HFFc6 (cell line): ENCODE data around the gene ADRA2A. TPM values are rescaled to one million over a fixed set of nuclear protein-coding genes. Genes with fewer than 3 reads are reported as not detected.

Source experiments
- DNase-seq: peaks from one replicate; pipeline ENCODE4 v3.0.0-alpha.2; 2018
- H3K27ac Mint-ChIP-seq: 2 replicates; pipeline ENCODE4 v1.8.0; 2020; ENCODE audit warnings: mild to moderate bottlenecking, mixed read lengths
- H3K27me3 Mint-ChIP-seq: 2 replicates; pipeline ENCODE4 v1.8.0; 2021; ENCODE audit warnings: mild to moderate bottlenecking, moderate library complexity, mixed read lengths; ENCODE audit not compliant: insufficient read depth
- H3K36me3 Mint-ChIP-seq: 2 replicates; pipeline ENCODE4 v1.8.0; 2021; ENCODE audit warnings: low read depth, mixed read lengths
- H3K4me1 Mint-ChIP-seq: 2 replicates; pipeline ENCODE4 v1.8.0; 2020; ENCODE audit warnings: low read depth, mixed read lengths
- H3K4me3 Mint-ChIP-seq: 2 replicates; pipeline ENCODE4 v1.8.0; 2020; ENCODE audit warnings: mild to moderate bottlenecking, moderate library complexity, mixed read lengths
- H3K9me3 Mint-ChIP-seq: 2 replicates; pipeline ENCODE4 v1.8.0; 2020; ENCODE audit warnings: mild to moderate bottlenecking, mixed read lengths
- total RNA-seq, 6 experiments: library from RNA; stranded (reverse); fragmentation: NEBNext Ultra II Directional; extraction: Animal tissue kit (Norgen Biotek cat#: 25700); gene quantifications; 2 replicates in 1 of 6; 3 replicates in 5 of 6; pipeline ENCODE4 v1.2.3, GENCODE V29; 2021
- TF ChIP-seq, protein P1 (sequence below): fragments of 200-600 bp; sonication (generic); IDR thresholded peaks from 2 replicates; pipeline ENCODE4 v1.5.0; 2021; ENCODE audit warnings: antibody characterized with exemption, mild to moderate bottlenecking

ADRA2A gene
- total RNA-seq, 6 experiments from 2014 or later: not detected

DNA sequence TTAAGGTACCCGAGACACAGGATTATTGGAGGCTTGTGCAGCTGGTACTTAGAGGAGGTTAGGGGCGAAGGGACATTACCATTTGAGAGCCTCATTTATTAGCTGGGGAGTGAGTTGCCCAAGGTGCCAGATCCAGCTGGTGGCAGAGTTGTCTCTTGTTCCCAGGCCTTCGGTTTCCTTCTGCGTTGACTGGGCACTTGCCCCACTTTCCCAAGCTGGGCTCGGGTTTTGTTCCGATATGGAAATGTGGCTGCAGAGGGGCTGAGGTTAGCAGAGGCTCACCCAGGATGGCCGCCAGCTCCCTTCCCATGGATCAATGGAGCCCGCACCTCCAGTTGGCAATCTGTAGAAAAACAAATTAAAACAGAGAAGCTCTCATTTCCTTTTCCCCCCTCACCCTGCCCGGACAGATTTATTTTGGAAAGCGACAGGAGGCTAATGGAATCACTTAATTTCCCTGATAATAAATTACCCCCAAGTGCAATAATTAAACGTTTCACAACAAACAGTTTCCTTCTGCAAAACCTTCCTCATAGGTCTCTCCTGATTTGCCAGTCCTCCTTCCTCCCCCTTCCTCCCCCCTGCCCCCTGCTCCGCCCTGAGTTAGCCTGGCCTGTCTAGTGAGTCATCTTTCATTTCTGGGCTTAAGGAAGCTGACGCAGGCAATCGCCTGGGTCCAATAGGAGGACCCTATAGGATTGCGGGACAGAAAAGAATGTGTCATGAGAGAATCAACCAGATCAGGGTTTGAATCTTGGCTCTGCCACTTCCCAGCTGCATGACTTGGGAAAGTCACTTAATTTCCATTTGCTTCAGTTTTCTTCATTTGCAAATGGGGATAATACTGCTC is 51.7 kb downstream of the ADRA2A start:
- peaks cover 5% of the 10 kb centered on the region for H3K9me3 Mint-ChIP-seq
- H3K27me3 Mint-ChIP-seq: no peaks in the 10 kb centered on the region; the same call in 1 of the 2 replicates
- DNase-seq: no peak
- H3K4me1 Mint-ChIP-seq: no peaks in the 10 kb centered on the region
- H3K4me3 Mint-ChIP-seq: no peak overlapping the region
- TF ChIP-seq, protein P1, sequence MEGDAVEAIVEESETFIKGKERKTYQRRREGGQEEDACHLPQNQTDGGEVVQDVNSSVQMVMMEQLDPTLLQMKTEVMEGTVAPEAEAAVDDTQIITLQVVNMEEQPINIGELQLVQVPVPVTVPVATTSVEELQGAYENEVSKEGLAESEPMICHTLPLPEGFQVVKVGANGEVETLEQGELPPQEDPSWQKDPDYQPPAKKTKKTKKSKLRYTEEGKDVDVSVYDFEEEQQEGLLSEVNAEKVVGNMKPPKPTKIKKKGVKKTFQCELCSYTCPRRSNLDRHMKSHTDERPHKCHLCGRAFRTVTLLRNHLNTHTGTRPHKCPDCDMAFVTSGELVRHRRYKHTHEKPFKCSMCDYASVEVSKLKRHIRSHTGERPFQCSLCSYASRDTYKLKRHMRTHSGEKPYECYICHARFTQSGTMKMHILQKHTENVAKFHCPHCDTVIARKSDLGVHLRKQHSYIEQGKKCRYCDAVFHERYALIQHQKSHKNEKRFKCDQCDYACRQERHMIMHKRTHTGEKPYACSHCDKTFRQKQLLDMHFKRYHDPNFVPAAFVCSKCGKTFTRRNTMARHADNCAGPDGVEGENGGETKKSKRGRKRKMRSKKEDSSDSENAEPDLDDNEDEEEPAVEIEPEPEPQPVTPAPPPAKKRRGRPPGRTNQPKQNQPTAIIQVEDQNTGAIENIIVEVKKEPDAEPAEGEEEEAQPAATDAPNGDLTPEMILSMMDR: no peak
- no peaks in the 10 kb centered on the region for H3K36me3 Mint-ChIP-seq
- no peak overlapping the region for H3K27ac Mint-ChIP-seq

DNA sequence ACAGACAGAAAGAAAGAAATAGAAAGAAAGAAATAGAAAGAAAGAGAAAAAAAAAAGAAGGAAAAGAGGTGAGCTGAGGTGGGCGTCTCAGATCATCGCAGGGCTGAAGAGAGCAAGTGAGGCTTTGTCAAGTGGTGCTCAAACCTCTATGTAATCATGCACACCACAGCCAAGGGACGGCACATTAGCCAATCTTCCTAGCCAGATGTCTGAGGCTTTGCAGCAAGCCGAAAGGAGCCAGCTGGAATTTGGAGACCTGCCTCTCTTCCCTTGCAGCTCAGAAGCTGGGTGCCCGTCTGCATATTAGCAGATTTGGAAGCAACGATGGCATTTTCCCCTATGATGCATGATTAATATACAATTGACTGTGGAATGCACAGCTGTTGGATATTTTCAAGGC is 52.5 kb downstream of the ADRA2A start:
- no peaks in the 10 kb centered on the region; the same call in 1 of the 2 replicates for H3K27me3 Mint-ChIP-seq
- DNase-seq: no peak
- no peak overlapping the region for H3K4me3 Mint-ChIP-seq
- H3K4me1 Mint-ChIP-seq: no peaks in the 10 kb centered on the region
- no peak overlapping the region for H3K27ac Mint-ChIP-seq
- TF ChIP-seq, protein P1: no peak
- H3K9me3 Mint-ChIP-seq: peaks cover 4% of the 10 kb centered on the region
- no peaks in the 10 kb centered on the region for H3K36me3 Mint-ChIP-seq

DNA sequence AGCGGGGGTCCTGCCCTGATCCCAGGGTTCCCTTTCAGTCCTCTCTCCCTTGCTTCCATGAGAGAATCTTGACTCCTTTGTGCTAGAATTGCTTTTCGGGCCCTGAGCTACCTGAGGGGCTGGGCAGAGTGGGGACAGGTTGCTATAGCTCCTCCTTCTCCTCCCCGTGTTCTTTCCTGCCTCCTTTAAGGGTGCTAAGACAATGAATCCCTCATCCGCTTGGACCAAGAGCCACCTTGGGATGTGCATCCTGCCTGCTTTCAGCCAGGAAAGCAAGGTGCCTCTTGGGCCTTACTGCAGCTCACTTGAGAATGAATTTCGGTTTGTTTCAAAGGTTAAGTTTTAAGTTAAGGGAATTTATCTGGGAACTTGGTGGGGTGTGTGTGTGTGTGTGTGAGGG is 53.6 kb downstream of the ADRA2A start:
- no peaks in the 10 kb centered on the region for H3K36me3 Mint-ChIP-seq
- TF ChIP-seq, protein P1: no peak
- no peak overlapping the region for H3K4me3 Mint-ChIP-seq
- DNase-seq: no peak
- no peaks in the 10 kb centered on the region for H3K4me1 Mint-ChIP-seq
- H3K27me3 Mint-ChIP-seq: no peaks in the 10 kb centered on the region
- H3K27ac Mint-ChIP-seq: no peak overlapping the region
- H3K9me3 Mint-ChIP-seq: no peaks in the 10 kb centered on the region

Other genes starting within 250 kb of the ADRA2A start
- 10 to 100 TPM; 56.0 to 85.6 (median 72.8) TPM for gene PDCD4, start 205.1 kb upstream of the ADRA2A start, total RNA-seq
- 10 to 100 TPM; 28.5 to 36.1 (median 31.2) TPM for gene BBIP1, start 157.8 kb upstream of the ADRA2A start, total RNA-seq
- gene SHOC2, start 157.4 kb upstream of the ADRA2A start, total RNA-seq: 10 to 100 TPM; 48.9 to 61.1 (median 56.6) TPM